ENCODE data around the gene TUBA8.
"Not testable (repeated sequence)": the region's sequence is repeated elsewhere in the genome, so short reads cannot be mapped to it uniquely, and the experiment has no call there.

Gene TUBA8

GRCh38 chr22:18110194-18110953, at the start of gene TUBA8:
Gene TUBA8 (plus strand): TSS chr22:18110809. CDS start chr22:18110866, 57 bp downstream.
- no peak for DNase-seq (ENCODE audit: low read depth in 2 of 2)

- DNase-seq (ENCODE audit: low read depth in 2 of 2), result no peak
Observed at GRCh38 chr22:18062421-18062820, 48.2 kb upstream of the TUBA8 start.

- DNase-seq (ENCODE audit: low read depth in 2 of 2), result no peak
Observed at GRCh38 chr22:18063306-18063705, 47.3 kb upstream of the TUBA8 start.

GRCh38 chr22:18063715-18064114, 46.9 kb upstream of the TUBA8 start:
- DNase-seq (ENCODE audit: low read depth in 2 of 2), result not testable (repeated sequence)

- DNase-seq (ENCODE audit: low read depth in 2 of 2), result no peak
Observed at GRCh38 chr22:18064636-18065035, 46.0 kb upstream of the TUBA8 start.

GRCh38 chr22:18065256-18065655, 45.4 kb upstream of the TUBA8 start:
- no peak for DNase-seq (ENCODE audit: low read depth in 2 of 2)

GRCh38 chr22:18066181-18066859, 44.3 kb upstream of the TUBA8 start:
- no peak for DNase-seq (ENCODE audit: low read depth in 2 of 2)

- DNase-seq (ENCODE audit: low read depth in 2 of 2), result no peak
Observed at GRCh38 chr22:18067121-18067520, 43.5 kb upstream of the TUBA8 start.

- no peak for DNase-seq (ENCODE audit: low read depth in 2 of 2)
Observed at GRCh38 chr22:18067548-18068341, 42.9 kb upstream of the TUBA8 start.

GRCh38 chr22:18068381-18068988, 42.1 kb upstream of the TUBA8 start:
- no peak for DNase-seq (ENCODE audit: low read depth in 2 of 2)

- no peak for DNase-seq (ENCODE audit: low read depth in 2 of 2)
Observed at GRCh38 chr22:18069041-18069440, 41.6 kb upstream of the TUBA8 start.

GRCh38 chr22:18070041-18070440, 40.6 kb upstream of the TUBA8 start:
- no peak for DNase-seq (ENCODE audit: low read depth in 2 of 2)

GRCh38 chr22:18070556-18071306, 39.9 kb upstream of the TUBA8 start:
- DNase-seq (ENCODE audit: low read depth in 2 of 2), result no peak

- DNase-seq (ENCODE audit: low read depth in 2 of 2), result not testable (repeated sequence)
Observed at GRCh38 chr22:18071307-18071967, 39.2 kb upstream of the TUBA8 start.

GRCh38 chr22:18071968-18072310, 38.7 kb upstream of the TUBA8 start:
- no peak for DNase-seq (ENCODE audit: low read depth in 2 of 2)

GRCh38 chr22:18073467-18073866, 37.1 kb upstream of the TUBA8 start:
- no peak for DNase-seq (ENCODE audit: low read depth in 2 of 2)

GRCh38 chr22:18073927-18074326, 36.7 kb upstream of the TUBA8 start:
- DNase-seq (ENCODE audit: low read depth in 2 of 2), result not testable (repeated sequence)

- DNase-seq (ENCODE audit: low read depth in 2 of 2), result no peak
Observed at GRCh38 chr22:18075101-18075719, 35.4 kb upstream of the TUBA8 start.

- no peak for DNase-seq (ENCODE audit: low read depth in 2 of 2)
Observed at GRCh38 chr22:18075720-18076497, 34.7 kb upstream of the TUBA8 start.

Measured in stimulated activated CD4-positive, alpha-beta T cell treated with anti-CD3 and anti-CD28 coated beads, Interleukin-12 subunit alpha, Interleukin-12 subunit beta, amount 100 ng/mL, for 24 hours (primary cell).